GM12891 (cell line): ENCODE results near the gene ERN1.

Experiments
- DNase-seq: peaks from one replicate; pipeline ENCODE4 v3.0.0; 2011; ENCODE audit warnings: low spot score; ENCODE audit not compliant: insufficient read length
- FAIRE-seq: peaks from 2 replicates; lab custom pipeline; 2011; peaks lifted over from hg19 to GRCh38; lab: Jason Lieb, UNC
- PAX5 ChIP-seq: IDR thresholded peaks from 2 replicates; pipeline ENCODE4 v1.6.1; 2011; ENCODE audit warnings: low read length, moderate library complexity, mild to moderate bottlenecking; ENCODE audit not compliant: insufficient read depth, severe bottlenecking
- POLR2A ChIP-seq: IDR thresholded peaks from 2 replicates; pipeline ENCODE4 v1.6.1; 2011; ENCODE audit warnings: low read depth, low read length, control low read depth
- POLR2AphosphoS5 ChIP-seq: IDR thresholded peaks from 2 replicates; pipeline ENCODE4 v1.6.1; 2011; ENCODE audit warnings: low read depth, low read length, control low read depth
- POU2F2 ChIP-seq: IDR thresholded peaks from 2 replicates; pipeline ENCODE4 v1.6.1; 2011; ENCODE audit warnings: low read depth, mild to moderate bottlenecking, control low read depth, low read length, moderate library complexity
- SPI1 ChIP-seq: IDR thresholded peaks from 2 replicates; pipeline ENCODE4 v1.6.1; 2011; ENCODE audit warnings: low read depth, low read length, control low read depth
- TAF1 ChIP-seq: IDR thresholded peaks from 2 replicates; pipeline ENCODE4 v1.6.1; 2011; ENCODE audit warnings: low read depth, low read length, control low read depth

Gene ERN1

DNA sequence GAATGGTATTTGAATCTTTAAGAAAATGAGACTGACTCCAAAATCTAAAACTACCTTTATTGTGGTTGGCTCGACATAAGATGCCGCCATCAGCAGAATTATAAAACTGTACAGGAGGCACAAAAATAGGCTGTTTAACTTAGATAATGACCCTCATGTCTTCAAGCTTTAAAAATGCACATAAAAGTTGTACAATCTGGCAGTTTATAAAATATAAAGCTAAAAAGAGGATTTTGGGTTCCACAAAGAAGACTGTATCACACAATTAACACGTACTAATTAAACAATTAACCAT lies 90.9 kb downstream of the ERN1 start:
- no peak for DNase-seq
- FAIRE-seq: no peak
- TF ChIP-seq POLR2A: no peak
- no peak for TF ChIP-seq POU2F2
- no peak for TF ChIP-seq TAF1
- TF ChIP-seq POLR2AphosphoS5: no peak
- TF ChIP-seq SPI1: no peak
- no peak for TF ChIP-seq PAX5

DNA sequence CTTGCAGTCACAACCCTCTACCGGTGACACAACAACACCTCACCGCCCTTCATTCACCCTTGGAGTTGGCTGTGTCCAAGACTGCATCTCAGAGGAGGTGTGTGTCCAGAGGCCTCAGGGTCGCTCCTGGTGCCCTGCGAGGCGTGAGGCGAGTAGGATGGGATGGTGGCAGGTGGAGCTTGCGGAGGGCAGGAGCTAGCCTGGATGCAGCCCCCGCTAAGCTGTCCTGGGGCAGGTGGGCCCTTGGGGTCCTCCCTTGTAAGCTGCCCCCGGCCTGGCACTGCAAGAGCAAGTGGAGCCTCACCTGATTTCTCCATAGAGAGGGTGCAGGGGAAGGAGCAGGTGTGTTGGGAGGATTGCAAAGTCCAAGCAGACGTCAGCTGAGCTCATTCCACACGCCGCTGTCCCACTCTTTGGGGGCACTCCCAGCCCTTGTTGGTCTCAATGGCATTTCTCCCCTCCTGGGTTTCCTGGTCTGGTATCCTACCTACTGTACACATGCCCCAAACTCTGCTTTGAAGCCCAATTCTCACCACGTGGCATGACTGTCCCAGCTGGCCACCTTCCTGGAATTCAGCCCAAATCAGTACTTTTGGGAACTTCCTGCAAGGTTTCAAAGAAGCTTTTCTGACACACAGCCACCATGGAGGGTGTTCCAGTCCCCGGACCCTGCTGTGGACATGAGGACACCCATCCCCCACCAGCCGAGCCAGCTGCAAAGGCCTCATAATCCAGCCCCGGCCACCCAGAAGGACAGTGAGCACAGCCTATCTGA lies 91.4 kb downstream of the ERN1 start:
- DNase-seq: no peak
- FAIRE-seq: no peak

DNA sequence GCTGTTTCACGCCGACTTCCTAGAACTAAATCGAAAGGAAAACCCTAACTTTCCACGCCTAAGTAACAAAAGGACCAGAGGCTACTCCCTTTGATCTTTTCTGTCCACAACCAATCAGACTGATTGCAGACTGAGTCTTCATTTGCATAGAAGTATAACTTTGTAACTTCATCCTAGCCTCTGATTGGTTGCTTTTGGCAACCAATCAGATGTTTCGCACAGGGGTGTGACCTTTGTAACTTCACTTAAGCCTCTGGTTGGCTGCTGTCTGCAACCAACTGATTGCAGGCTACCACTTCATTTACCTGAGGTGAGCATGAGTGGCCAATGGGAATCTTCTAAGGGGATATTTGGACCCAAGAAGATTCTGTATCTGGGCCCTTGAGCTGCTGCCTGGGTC lies 92.1 kb downstream of the ERN1 start:
- no peak for TF ChIP-seq PAX5
- TF ChIP-seq TAF1: no peak
- no peak for TF ChIP-seq POLR2A
- TF ChIP-seq POU2F2: no peak
- no peak for TF ChIP-seq SPI1
- no peak for TF ChIP-seq POLR2AphosphoS5
- DNase-seq (no peak), FAIRE-seq (no peak)

More for the DNA sequence above, 91.4 kb downstream of the ERN1 start:
- TF ChIP-seq PAX5: no peak
- TF ChIP-seq POLR2A: no peak
- no peak for TF ChIP-seq POLR2AphosphoS5
- TF ChIP-seq TAF1: no peak
- TF ChIP-seq POU2F2: no peak
- TF ChIP-seq SPI1: no peak

DNA sequence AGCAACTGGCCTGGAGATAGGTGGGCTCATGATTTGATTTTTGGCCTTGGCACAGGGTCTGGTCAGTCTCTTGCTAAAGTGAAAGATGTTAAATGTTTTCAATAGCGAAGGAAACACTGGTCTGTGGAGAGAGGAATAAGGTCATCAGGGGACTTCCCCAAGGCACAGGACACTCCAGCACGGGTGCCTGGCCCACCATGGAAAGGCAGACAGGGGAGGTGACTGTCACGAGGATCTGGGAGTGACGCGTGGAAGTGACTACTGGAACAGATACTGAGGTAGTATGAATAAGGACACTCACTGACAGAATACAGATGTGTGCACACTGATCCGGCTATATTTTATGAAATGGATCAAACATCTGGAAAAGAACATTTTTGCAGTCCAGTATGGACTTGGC lies 92.8 kb downstream of the ERN1 start:
- DNase-seq (no peak), FAIRE-seq (peak; percentile 66)

DNA sequence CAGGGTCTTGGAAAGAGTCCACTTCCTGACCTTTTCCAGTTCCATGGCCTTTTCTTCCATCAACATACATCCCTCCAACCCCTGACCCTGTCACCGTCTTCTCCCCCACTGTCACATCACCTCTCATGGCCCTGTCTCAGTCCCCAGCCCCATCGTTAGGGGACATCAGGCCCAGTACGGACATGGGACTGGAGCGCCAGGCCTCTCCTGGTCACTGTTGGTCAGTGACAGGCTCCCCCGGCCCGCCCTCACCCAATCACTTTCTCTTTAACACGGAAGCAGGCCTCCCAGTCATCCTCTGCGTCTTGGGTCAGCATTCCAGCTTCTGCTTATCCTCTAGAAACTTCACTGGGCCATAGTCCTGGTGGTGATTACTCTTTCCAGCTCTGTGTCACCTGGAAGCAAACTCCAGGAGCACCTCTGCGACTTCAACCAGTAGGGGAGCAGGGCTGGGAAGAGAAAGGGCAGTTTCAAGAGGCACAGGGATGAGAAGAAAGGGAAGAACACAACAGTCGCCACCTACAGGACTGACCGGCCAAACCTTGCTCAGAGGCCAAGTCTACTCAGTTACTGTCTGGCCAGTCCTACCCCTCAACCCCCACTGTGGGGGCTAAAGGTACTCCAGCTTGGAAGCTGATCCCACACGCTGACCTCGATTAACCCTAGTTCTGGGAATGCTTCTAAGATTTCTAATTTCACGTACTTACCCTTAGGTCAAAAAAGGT lies 93.6 kb downstream of the ERN1 start:
- TF ChIP-seq SPI1 (no peak), PAX5 (no peak), TAF1 (no peak), POLR2AphosphoS5 (no peak), POU2F2 (no peak), POLR2A (no peak)
- FAIRE-seq: no peak
- no peak for DNase-seq

More for the DNA sequence above, 92.8 kb downstream of the ERN1 start:
- TF ChIP-seq TAF1: no peak
- no peak for TF ChIP-seq POLR2A
- TF ChIP-seq POU2F2: no peak
- no peak for TF ChIP-seq POLR2AphosphoS5
- no peak for TF ChIP-seq PAX5
- no peak for TF ChIP-seq SPI1

DNA sequence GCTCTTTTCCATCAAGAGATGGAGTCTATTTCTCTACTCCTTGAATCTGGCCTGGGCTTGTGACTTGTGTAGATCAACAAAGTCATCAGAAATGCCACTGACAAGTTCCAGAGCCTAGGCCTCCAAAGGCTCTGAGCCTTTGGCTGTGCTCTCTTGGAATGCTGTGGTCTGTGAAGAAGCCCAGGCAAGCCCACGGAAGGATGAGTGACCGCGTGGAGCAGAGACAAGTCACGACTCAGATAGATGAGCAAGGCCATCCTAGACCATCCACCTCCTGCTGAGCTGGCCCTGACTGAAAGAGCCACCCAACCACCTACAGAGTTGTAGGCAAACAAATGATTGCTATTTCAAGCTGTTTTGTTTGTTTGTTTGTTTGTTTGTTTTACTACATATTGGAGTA lies 97.9 kb downstream of the ERN1 start:
- TF ChIP-seq TAF1: no peak
- no peak for DNase-seq
- no peak for FAIRE-seq

DNA sequence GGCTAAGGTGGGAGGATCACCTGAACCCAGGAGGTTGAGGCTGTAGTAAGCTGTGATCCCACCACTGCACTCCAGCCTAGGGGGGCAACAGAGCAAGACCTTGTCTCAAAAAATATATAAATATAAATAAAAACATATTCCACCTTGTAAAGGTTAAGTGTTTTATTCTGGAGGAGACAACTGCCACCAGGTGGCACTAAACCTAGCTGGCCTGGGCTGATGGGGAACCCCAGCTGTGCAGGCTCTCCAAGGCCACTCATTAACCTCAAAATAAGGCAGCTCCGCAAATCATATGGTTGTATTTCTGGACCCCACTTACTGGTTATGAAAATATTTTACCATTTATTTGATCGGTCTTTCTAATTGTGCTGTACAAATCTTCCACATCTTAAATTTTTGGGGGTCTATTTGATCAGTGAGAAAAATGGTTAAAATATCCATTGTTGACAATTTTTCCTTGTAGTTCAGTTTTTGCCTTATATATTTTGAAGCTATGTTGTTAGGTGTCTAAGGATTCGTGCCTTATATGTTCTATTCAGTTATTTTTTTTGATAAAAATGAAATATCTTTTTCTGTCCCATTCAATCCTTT lies 101.0 kb downstream of the ERN1 start:
- no peak for TF ChIP-seq TAF1
- no peak for TF ChIP-seq POU2F2
- TF ChIP-seq POLR2AphosphoS5: no peak
- no peak for TF ChIP-seq PAX5
- no peak for TF ChIP-seq SPI1
- TF ChIP-seq POLR2A: no peak
- FAIRE-seq (no peak), DNase-seq (peak; percentile 34)

DNA sequence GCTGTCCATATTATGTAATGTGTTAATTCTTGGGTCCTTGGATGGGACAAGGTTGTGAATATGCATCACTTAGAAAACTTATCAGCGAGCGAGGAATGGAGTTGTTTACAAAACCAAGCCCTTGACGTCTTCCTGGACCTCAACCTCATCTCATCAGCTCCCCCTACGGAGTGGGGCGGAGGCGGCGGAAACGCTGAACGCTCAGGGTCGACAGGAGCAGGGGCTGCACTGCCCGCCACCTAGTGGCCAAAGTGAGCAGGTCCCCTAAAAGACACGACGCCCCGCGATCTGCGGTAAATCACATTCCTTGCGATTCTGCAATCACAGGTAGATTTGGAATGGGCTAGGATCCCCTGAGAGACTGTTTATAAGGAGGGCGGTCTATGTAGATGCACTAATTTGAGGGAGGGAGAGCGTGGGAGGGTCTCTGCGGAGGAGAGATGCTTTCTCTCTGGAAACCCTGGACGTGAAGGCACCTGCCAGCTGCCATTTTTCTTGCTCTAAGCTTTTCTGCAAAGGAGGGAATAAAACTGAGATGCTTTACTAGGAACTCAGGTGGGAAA lies 104.1 kb downstream of the ERN1 start:
- TF ChIP-seq PAX5 (no peak), POLR2AphosphoS5 (no peak), SPI1 (no peak), POU2F2 (no peak), POLR2A (no peak), TAF1 (no peak)
- no peak for DNase-seq
- peak; percentile 71 for FAIRE-seq
